Naive B cell (primary cell): ENCODE results near the gene FGF9. TPM values are rescaled to one million over a fixed set of nuclear protein-coding genes. Genes with fewer than 3 reads are reported as not detected.

Experiments
- ATAC-seq, 2 donors: fragments of 150-1000 bp; cut with Tn5 transposase; 2 replicates each; pipeline ENCODE4 v1.10.0; 2021; ENCODE audit warnings: low read depth in 2 of 2, mild to moderate bottlenecking in 2 of 2, moderate library complexity in 2 of 2
- DNase-seq: peaks from one replicate; pipeline ENCODE4 v3.0.0; 2022
- H3K27ac Mint-ChIP-seq, 6 donors: one replicate each; pipeline ENCODE4 v1.8.0; 2020 to 2022; ENCODE audit warnings: mild to moderate bottlenecking in 6 of 6, mixed read lengths in 6 of 6, moderate library complexity in 5 of 6, inconsistent platforms in 2 of 6
- H3K27me3 Mint-ChIP-seq, 3 donors: one replicate each; pipeline ENCODE4 v1.8.0; 2021 to 2022; ENCODE audit warnings: mixed read lengths in 3 of 3, mild to moderate bottlenecking in 1 of 3
- H3K36me3 Mint-ChIP-seq, 2 donors: one replicate each; pipeline ENCODE4 v1.8.0; 2020 to 2022; ENCODE audit warnings: mixed read lengths in 2 of 2, inconsistent platforms in 1 of 2, mild to moderate bottlenecking in 1 of 2
- H3K4me1 Mint-ChIP-seq, 3 donors: one replicate each; pipeline ENCODE4 v1.8.0; 2020 to 2022; ENCODE audit warnings: mixed read lengths in 3 of 3, inconsistent platforms in 1 of 3, mild to moderate bottlenecking in 1 of 3, moderate library complexity in 1 of 3
- H3K4me3 Mint-ChIP-seq, 8 donors: one replicate each; pipeline ENCODE4 v1.8.0; 2020 to 2022; ENCODE audit warnings: mild to moderate bottlenecking in 8 of 8, mixed read lengths in 8 of 8, moderate library complexity in 8 of 8, inconsistent platforms in 2 of 8
- H3K9me3 Mint-ChIP-seq, 7 donors: one replicate each; pipeline ENCODE4 v1.8.0; 2020 to 2022; ENCODE audit warnings: mixed read lengths in 7 of 7, mild to moderate bottlenecking in 5 of 7, inconsistent platforms in 2 of 7, moderate library complexity in 1 of 7
- polyA plus RNA-seq, 6 donors: library from polyadenylated mRNA; unstranded; fragments of 300-500 nt; fragmentation: Illumina TruSeq; gene quantifications; one replicate each; pipeline ENCODE4 v1.2.3, GENCODE V29; 2021; ENCODE audit warnings: low read depth in 6 of 6

Gene FGF9
- polyA plus RNA-seq, 6 donors from 2014 or later: 0.11 to 0.64 (median 0.33) TPM

- H3K4me3 Mint-ChIP-seq: no peak overlapping the region
- DNase-seq: no peak
- H3K4me1 Mint-ChIP-seq: no peaks in the 10 kb centered on the region
- H3K36me3 Mint-ChIP-seq: no peaks in the 10 kb centered on the region
- peaks cover 17 to 23% (median 19%) of the 10 kb centered on the region in 3 donors for H3K27me3 Mint-ChIP-seq
- ATAC-seq: no peak
- no peak overlapping the region for H3K27ac Mint-ChIP-seq
- no peaks in the 10 kb centered on the region for H3K9me3 Mint-ChIP-seq
These were observed 67.8 kb downstream of the FGF9 start for GRCh38 chr13:21738630-21739029.

- no peak for DNase-seq
- no peak overlapping the region for H3K4me3 Mint-ChIP-seq
These were observed 68.9 kb downstream of the FGF9 start for GRCh38 chr13:21739771-21740170.

GRCh38 chr13:21741396-21741979, 70.6 kb downstream of the FGF9 start:
- ATAC-seq (no peak), DNase-seq (no peak)
- H3K9me3 Mint-ChIP-seq: no peaks in the 10 kb centered on the region
- H3K36me3 Mint-ChIP-seq: no peaks in the 10 kb centered on the region
- no peaks in the 10 kb centered on the region for H3K4me1 Mint-ChIP-seq
- H3K27ac Mint-ChIP-seq: no peak overlapping the region
- H3K27me3 Mint-ChIP-seq: peaks cover 17 to 23% (median 19%) of the 10 kb centered on the region in 3 donors
- no peak overlapping the region for H3K4me3 Mint-ChIP-seq

More at GRCh38 chr13:21739771-21740170, 68.9 kb downstream of the FGF9 start:
- Mint-ChIP-seq H3K27me3 (peaks cover 17 to 23% (median 19%) of the 10 kb centered on the region in 3 donors), H3K36me3 (no peaks in the 10 kb centered on the region), H3K4me1 (no peaks in the 10 kb centered on the region), H3K27ac (no peak overlapping the region), H3K9me3 (no peaks in the 10 kb centered on the region)
- ATAC-seq: no peak

GRCh38 chr13:21742096-21742495, 71.2 kb downstream of the FGF9 start:
- Mint-ChIP-seq H3K27ac (no peak overlapping the region), H3K4me1 (no peaks in the 10 kb centered on the region)
- ATAC-seq: no peak

GRCh38 chr13:21744149-21744548, 73.3 kb downstream of the FGF9 start:
- Mint-ChIP-seq H3K27me3 (peaks cover 4 to 11% (median 10%) of the 10 kb centered on the region in 3 donors), H3K4me3 (no peak overlapping the region), H3K36me3 (no peaks in the 10 kb centered on the region), H3K27ac (no peak overlapping the region), H3K4me1 (no peaks in the 10 kb centered on the region), H3K9me3 (peaks cover 0 to 3% (median 0%) of the 10 kb centered on the region in 7 donors)
- DNase-seq (no peak), ATAC-seq (no peak)

More at GRCh38 chr13:21742096-21742495, 71.2 kb downstream of the FGF9 start:
- H3K9me3 Mint-ChIP-seq: no peaks in the 10 kb centered on the region
- H3K4me3 Mint-ChIP-seq: no peak overlapping the region
- H3K27me3 Mint-ChIP-seq: peaks cover 17 to 23% (median 19%) of the 10 kb centered on the region in 3 donors
- no peaks in the 10 kb centered on the region for H3K36me3 Mint-ChIP-seq
- DNase-seq: no peak

GRCh38 chr13:21745307-21745706, 74.4 kb downstream of the FGF9 start:
- DNase-seq (no peak), ATAC-seq (no peak)
- Mint-ChIP-seq H3K36me3 (no peaks in the 10 kb centered on the region), H3K27ac (no peak overlapping the region), H3K4me3 (no peak overlapping the region), H3K27me3 (peaks cover 0 to 8% (median 0%) of the 10 kb centered on the region in 3 donors), H3K9me3 (peaks cover 2 to 9% (median 4%) of the 10 kb centered on the region in 7 donors), H3K4me1 (no peaks in the 10 kb centered on the region)

GRCh38 chr13:21747456-21747855, 76.6 kb downstream of the FGF9 start:
- Mint-ChIP-seq H3K4me3 (no peak overlapping the region), H3K27me3 (peaks cover 0 to 16% (median 0%) of the 10 kb centered on the region in 3 donors), H3K36me3 (no peaks in the 10 kb centered on the region), H3K27ac (no peak overlapping the region), H3K9me3 (peaks cover 3 to 20% (median 9%) of the 10 kb centered on the region in 7 donors), H3K4me1 (no peaks in the 10 kb centered on the region)
- DNase-seq (no peak), ATAC-seq (no peak)

- Mint-ChIP-seq H3K4me1 (no peaks in the 10 kb centered on the region), H3K9me3 (peaks cover 3 to 20% (median 9%) of the 10 kb centered on the region in 7 donors), H3K27ac (no peak overlapping the region), H3K36me3 (no peaks in the 10 kb centered on the region), H3K27me3 (peaks cover 0 to 16% (median 4%) of the 10 kb centered on the region in 3 donors), H3K4me3 (no peak overlapping the region)
- ATAC-seq: no peak
- no peak for DNase-seq
These were observed 77.3 kb downstream of the FGF9 start for GRCh38 chr13:21748166-21748565.

- Mint-ChIP-seq H3K36me3 (no peaks in the 10 kb centered on the region), H3K4me1 (no peaks in the 10 kb centered on the region), H3K9me3 (peaks cover 3 to 20% (median 9%) of the 10 kb centered on the region in 7 donors), H3K27ac (no peak overlapping the region), H3K27me3 (peaks cover 2 to 16% (median 8%) of the 10 kb centered on the region in 3 donors), H3K4me3 (no peak overlapping the region)
- DNase-seq (no peak), ATAC-seq (no peak)
These were observed 78.5 kb downstream of the FGF9 start for GRCh38 chr13:21749410-21749809.

- no peak overlapping the region for H3K4me3 Mint-ChIP-seq
- no peaks in the 10 kb centered on the region for H3K4me1 Mint-ChIP-seq
- peaks cover 11 to 29% (median 13%) of the 10 kb centered on the region in 3 donors for H3K27me3 Mint-ChIP-seq
- no peak for DNase-seq
- H3K27ac Mint-ChIP-seq: no peak overlapping the region
- no peaks in the 10 kb centered on the region for H3K36me3 Mint-ChIP-seq
- no peak for ATAC-seq
- peaks cover 3 to 20% (median 9%) of the 10 kb centered on the region in 7 donors for H3K9me3 Mint-ChIP-seq
These were observed 81.6 kb downstream of the FGF9 start for GRCh38 chr13:21752501-21752900.

- Mint-ChIP-seq H3K9me3 (peaks cover 3 to 20% (median 9%) of the 10 kb centered on the region in 7 donors), H3K27me3 (peaks cover 11 to 23% (median 13%) of the 10 kb centered on the region in 3 donors), H3K27ac (no peak overlapping the region), H3K4me1 (no peaks in the 10 kb centered on the region), H3K4me3 (no peak overlapping the region), H3K36me3 (no peaks in the 10 kb centered on the region)
- ATAC-seq: no peak
- no peak for DNase-seq
These were observed 82.3 kb downstream of the FGF9 start for GRCh38 chr13:21753117-21753729.

Other genes starting within 250 kb of the FGF9 start
- gene ZDHHC20, start 211.8 kb upstream of the FGF9 start, polyA plus RNA-seq: 10 to 100 TPM; 12.5 to 27.9 (median 24.5) TPM
- gene MICU2, start 66.9 kb upstream of the FGF9 start, polyA plus RNA-seq: 10 to 100 TPM; 36.0 to 51.4 (median 40.0) TPM